ENCODE measurements around the gene GALNT16.
"Not testable (repeated sequence)": the region's sequence is repeated elsewhere in the genome, so short reads cannot be mapped to it uniquely, and the experiment has no call there.

- TF ChIP-seq, protein P1, sequence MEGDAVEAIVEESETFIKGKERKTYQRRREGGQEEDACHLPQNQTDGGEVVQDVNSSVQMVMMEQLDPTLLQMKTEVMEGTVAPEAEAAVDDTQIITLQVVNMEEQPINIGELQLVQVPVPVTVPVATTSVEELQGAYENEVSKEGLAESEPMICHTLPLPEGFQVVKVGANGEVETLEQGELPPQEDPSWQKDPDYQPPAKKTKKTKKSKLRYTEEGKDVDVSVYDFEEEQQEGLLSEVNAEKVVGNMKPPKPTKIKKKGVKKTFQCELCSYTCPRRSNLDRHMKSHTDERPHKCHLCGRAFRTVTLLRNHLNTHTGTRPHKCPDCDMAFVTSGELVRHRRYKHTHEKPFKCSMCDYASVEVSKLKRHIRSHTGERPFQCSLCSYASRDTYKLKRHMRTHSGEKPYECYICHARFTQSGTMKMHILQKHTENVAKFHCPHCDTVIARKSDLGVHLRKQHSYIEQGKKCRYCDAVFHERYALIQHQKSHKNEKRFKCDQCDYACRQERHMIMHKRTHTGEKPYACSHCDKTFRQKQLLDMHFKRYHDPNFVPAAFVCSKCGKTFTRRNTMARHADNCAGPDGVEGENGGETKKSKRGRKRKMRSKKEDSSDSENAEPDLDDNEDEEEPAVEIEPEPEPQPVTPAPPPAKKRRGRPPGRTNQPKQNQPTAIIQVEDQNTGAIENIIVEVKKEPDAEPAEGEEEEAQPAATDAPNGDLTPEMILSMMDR (IDR thresholded peaks at IDR 0.05), result not testable (repeated sequence)
- TF ChIP-seq POLR2A (IDR thresholded peaks at IDR 0.05), result not testable (repeated sequence)
These were observed 17.4 kb downstream of the GALNT16 start for GRCh38 chr14:69277356-69277755.
